ENCODE data around the gene KRT73.

DNA sequence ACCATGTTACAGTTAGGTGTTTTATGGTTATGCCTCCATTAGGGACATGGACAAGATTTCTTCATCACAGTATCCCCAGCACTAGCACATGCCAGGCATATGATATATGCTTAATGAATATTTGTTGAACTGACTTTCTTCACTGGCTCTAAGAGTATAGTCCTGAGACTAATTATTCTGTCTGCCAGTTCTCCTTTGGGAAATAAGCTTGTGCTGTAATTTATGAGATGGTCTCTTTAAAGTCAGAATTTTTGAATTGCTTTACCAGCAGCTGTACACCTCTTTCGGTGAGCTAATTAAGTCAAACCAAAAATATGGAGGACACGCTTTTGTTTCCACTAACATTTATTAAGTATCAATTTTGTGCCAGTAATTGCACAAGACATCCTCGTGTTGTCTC lies 12.3 kb downstream of the KRT73 start:
- TF ChIP-seq CTCF (IDR thresholded peaks at IDR 0.05): no peak
- no peak for TF ChIP-seq POLR2AphosphoS5 (IDR thresholded peaks at IDR 0.05)
